Transverse colon (tissue), 3 donors: Measurements from ENCODE around the gene AP3B1.

Experiments used
- POLR2A ChIP-seq: fragments of 450-650 bp; IDR thresholded peaks from one replicate; pipeline ENCODE4 v1.6.1; 2016; ENCODE audit warnings: antibody characterized with exemption, mild to moderate bottlenecking, moderate library complexity
- TF ChIP-seq, protein P1 (sequence below), 5 experiments: fragments of 200-600 bp in 3 of 5; fragments of 450-650 bp in 2 of 5; sonication (generic) in 3 of 5; IDR thresholded peaks; 1 replicate in 2 of 5; 2 replicates in 3 of 5; pipeline ENCODE4 v1.5.1; 2016 to 2017; ENCODE audit warnings: antibody characterized with exemption in 5 of 5, inconsistent platforms in 3 of 5, mild to moderate bottlenecking in 2 of 5, moderate library complexity in 1 of 5

DNA sequence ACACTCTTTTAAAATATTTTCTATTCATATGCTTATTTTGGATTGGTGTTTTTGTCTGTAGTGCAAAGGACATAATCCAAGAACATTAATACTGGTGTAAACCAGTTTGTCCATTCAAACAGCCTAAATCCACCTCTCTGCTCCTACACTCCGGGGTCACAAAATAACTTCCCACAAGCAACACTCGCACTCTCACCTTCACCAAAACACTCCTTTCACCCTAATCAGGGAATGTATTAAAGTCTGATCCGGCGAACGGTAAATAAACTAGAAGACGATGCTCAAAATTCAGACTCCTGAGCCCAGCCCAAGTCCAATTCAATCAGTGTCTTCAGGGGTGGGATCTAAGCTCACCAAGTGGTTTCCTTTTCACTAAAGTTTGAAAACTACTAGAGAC, 649 bp downstream of the AP3B1 start:
- TF ChIP-seq, protein P1, sequence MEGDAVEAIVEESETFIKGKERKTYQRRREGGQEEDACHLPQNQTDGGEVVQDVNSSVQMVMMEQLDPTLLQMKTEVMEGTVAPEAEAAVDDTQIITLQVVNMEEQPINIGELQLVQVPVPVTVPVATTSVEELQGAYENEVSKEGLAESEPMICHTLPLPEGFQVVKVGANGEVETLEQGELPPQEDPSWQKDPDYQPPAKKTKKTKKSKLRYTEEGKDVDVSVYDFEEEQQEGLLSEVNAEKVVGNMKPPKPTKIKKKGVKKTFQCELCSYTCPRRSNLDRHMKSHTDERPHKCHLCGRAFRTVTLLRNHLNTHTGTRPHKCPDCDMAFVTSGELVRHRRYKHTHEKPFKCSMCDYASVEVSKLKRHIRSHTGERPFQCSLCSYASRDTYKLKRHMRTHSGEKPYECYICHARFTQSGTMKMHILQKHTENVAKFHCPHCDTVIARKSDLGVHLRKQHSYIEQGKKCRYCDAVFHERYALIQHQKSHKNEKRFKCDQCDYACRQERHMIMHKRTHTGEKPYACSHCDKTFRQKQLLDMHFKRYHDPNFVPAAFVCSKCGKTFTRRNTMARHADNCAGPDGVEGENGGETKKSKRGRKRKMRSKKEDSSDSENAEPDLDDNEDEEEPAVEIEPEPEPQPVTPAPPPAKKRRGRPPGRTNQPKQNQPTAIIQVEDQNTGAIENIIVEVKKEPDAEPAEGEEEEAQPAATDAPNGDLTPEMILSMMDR (IDR thresholded peaks at IDR 0.05), result no peak
- TF ChIP-seq POLR2A, result no peak
